SKM-1 treated with dmso at 0.1 percent for 144 hours (cell line): ENCODE measurements around the gene LHFPL3.
"Not testable (repeated sequence)": the region's sequence is repeated elsewhere in the genome, so short reads cannot be mapped to it uniquely, and the experiment has no call there.

ENCODE experiments used
- DNase-seq: peaks from one replicate; lab custom pipeline; 2025; ENCODE audit not compliant: unreplicated experiment; lab: John Stamatoyannopoulos, UW

The LHFPL3 gene

GRCh38 chr7:104923010-104923421, 594.6 kb downstream of the LHFPL3 start:
- peak; percentile 88 for DNase-seq

DNA sequence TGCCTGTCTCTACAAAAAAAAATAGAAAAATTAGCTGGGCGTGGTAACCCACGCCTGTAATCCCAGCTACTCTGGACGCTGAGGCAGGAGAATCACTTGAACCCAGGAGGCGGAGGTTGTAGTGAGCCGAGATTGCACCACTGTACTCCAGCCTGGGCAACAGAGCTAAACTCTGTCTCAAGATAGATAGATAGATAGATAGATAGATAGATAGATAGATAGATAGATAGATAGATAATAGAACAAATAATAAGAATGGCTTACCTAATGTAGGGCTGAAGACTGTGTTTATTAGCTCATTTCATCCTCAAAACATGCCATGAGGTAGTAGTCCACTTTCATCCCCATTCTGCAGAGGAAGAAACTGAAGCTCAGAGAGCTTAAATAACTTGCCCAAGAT, 597.8 kb downstream of the LHFPL3 start:
- not testable (repeated sequence) for DNase-seq

DNA sequence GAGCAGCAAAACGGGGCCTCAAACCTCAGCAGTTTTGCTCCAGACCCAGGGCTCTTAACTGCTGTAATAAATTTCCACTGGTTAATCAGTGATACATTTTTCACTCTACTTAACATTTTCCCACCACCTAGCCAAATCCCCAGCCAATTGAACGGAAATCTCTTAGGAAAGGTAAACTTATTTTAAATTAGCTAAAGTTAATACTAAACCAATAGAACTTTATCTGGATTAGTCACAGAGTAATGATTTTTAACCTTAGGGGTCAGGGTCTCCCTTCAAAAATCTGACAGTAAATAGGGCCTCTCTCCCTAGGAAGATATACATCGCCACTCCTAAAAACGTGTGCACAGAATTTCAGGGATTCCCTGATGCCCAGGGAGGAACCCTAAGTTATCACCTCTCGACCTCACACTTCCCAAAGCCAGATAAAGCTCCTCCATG, 598.2 kb downstream of the LHFPL3 start:
- no peak for DNase-seq

DNA sequence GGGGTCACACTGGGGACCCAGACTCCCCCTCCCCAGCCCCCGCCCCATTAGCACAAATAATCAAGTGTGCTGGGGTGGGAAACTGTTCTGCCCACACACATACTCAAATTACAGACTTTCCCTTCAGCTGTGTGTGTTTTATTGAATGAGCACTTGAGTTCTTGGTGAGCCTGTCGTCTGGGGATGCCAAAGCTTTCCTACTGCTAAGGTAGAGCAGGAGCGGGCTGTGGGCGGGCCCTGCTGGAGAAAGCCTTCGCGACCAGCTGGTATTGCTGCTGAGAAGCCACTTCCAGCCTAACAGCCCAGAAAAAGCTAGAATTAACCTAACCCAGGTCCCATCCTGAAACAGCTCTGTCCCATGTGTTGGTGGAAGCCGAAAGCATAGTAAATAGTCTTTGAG, 598.7 kb downstream of the LHFPL3 start:
- no peak for DNase-seq

GRCh38 chr7:104928721-104929400, 600.5 kb downstream of the LHFPL3 start:
- DNase-seq = no peak

GRCh38 chr7:104929921-104930320, 601.5 kb downstream of the LHFPL3 start:
- DNase-seq = no peak

- DNase-seq = no peak
Observed at GRCh38 chr7:104931181-104931781, 602.9 kb downstream of the LHFPL3 start.

DNA sequence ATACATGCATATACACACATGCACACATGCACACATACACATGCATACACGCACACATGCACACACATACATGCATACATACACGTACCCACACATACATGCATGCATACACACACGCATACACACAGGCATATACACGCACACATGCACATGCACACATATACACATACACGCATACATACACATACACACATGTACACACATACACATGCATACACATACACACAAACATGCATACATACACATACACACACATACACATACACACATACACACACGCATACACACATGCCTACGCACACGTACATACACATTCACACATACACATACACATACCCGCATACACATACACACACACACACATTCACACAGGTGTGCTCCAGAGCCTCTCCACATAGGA, 604.6 kb downstream of the LHFPL3 start:
- no peak for DNase-seq

DNA sequence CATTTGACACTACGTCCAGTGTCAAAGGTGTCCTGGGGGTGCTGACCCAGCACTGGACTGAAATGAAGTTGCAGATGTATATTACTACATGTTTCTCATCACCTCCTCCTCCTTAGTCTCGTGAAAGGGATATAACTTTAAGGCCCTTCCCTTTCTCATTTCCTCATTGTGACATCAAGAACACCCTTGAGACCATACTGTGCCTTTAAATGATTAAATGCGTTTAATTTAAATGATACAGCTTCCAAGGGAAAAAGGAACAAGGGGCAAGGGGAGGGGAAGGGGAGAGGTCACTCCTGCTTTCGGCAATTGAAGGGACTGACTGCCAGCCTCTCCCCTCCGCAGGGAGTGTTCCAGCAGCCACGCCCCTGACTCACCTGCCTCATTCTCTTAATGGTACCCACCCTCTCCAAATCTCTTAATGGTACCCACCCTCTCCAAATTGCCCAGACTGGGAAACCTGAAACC, 605.2 kb downstream of the LHFPL3 start:
- no peak for DNase-seq

GRCh38 chr7:104934665-104935064, 606.3 kb downstream of the LHFPL3 start:
- DNase-seq = no peak

- DNase-seq = no peak
Observed at GRCh38 chr7:104935276-104935675, 606.9 kb downstream of the LHFPL3 start.

DNA sequence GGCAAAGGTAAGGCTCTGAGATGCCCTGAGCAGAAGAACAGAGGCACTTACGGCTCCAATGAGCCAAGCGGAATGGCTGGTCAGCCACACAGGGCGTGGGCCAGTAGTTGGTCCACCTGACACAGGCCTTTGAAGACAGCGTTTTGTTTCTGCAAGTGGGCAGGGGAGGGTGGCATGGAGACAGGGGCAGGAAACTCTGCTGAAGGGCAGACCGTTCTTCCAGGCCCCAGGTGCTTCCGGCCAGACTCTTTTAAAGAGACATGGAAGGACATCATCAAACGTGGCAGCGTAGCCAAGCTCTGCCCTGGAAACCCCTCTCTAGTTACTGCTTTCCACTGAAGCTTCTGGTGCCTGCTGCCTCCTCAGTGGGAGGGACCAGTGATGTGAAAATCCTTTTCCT, 608.1 kb downstream of the LHFPL3 start:
- no peak for DNase-seq

GRCh38 chr7:104937489-104937888, 609.1 kb downstream of the LHFPL3 start:
- not testable (repeated sequence) for DNase-seq

DNA sequence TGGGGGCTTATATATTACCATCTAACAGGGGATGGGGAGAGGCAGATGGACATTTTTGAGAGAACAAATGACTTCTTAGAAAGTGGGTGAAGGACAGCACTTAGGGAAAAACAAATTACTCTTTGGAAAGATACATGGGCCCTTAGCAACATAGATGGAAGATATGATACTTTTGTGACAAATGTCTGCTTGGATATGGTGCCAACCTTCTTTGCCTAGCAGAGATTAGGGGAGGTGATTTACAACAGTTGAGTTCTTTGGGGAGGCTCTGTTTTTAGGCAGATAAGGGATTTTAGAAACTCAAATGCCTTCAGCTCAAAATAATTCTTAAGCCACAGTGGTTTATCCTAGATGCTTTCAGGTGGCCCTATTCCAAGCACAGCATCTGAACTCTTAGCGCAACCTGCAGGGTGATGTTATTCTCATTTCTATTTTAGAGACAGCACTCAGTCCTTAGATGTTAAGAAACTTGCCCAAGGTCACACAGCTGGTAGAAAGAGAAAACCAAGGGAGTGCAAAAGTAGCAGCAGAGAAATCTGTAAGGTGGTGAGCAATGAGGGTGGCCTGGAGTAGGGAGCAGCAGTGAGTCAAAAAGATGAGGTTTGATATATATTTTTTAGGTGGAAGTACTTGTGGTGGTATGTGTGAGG, 610.5 kb downstream of the LHFPL3 start:
- no peak for DNase-seq

GRCh38 chr7:104940023-104940710, 611.8 kb downstream of the LHFPL3 start:
- no peak for DNase-seq

DNA sequence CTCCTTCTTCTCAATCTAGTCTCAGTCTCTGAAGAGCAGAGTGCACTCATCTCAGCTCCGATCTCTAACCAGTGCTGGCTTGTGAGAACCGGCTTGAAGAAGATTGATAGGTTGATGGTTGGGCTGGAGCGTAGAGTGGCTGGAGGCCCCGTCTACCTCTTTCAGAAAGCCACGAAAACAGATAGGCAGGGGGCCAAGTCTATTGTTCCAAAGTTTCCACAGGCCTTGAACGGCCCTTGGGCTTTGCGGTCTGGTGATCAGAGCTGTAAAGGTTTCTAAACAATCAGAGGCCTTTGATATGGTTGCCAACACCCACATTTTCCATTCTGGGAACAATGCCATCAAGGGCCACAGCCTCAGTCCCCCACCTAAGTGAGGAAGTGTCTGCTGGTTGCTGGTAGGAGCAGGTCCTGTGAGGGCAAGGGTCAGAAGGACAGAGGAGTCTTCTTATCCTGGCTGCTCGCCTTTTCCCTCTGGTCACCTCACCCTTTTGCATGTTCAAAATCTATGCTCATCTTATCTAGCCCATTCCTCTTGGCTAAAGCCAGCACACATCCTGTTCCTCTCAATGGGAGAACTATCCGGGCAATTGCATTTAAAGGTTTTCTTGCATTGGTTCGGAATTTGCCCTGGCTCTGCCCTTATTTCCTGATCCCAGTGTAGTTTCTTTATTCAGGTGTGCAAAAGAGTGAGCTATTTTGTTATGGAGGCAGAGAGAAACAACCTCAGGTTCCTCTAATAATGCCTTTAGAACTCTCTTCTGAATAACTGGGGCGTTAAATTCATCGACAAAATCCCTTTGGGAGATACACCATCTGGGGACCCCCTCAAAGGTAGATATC, 615.3 kb downstream of the LHFPL3 start:
- DNase-seq = peak; percentile 56

DNA sequence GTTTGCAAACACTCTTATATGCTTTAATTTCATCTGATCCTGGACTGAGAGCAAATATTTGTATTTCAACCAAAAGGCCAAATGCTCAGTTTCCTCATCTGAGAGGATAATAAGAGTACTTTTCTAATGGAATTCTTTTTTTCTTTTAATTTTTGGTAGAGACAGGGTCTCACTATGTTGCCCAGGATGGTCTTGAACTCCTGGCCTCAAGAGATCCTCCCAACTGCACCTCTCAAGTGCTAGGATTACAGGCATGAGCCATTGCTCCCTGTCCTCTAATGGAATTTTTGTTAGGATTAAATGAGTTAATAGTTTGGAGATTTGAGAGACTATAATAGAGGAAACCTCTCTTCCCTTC, 617.2 kb downstream of the LHFPL3 start:
- no peak for DNase-seq

DNA sequence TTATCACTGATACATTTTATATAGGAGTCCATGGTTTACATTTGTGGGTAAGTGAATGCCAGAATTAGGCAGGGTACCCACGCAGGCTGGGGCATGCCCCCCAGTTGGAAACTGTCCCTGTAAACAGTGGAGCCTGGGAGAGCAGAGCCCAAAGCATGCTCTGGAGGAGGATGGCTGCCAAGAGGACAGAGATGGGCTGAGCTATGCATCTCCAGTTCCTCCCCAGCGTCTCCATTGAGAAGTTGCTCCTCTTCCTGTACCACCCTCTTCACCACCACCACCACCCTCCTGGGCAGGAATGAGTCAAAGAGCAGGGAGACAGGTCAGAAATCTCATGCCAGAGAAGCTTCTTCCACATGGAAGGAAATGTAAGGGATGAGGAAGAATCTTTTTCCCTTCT, 617.9 kb downstream of the LHFPL3 start:
- no peak for DNase-seq

DNA sequence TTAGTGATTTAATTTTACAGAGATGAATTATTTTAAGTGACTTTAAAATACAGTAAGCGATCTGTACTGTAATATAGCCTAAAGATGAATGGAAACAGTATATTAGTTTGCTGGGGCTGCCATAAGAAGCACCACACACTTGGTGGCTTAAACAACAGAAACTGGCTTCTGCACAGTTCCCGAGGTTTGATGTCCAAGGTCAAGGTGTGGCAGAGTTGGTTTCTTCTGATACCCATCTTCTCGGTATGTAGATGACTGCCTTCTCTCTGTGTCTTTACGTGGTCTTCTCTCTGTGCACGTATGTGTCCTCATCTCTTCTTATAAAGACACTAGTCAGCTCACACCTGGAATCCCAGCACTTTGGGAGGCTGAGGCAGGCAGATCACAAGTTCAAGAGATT, 621.6 kb downstream of the LHFPL3 start:
- no peak for DNase-seq

GRCh38 chr7:104950754-104951153, 622.4 kb downstream of the LHFPL3 start:
- DNase-seq = no peak

GRCh38 chr7:104951546-104951945, 623.1 kb downstream of the LHFPL3 start:
- no peak for DNase-seq
